ENCODE data around the gene KATNAL1.

Gene KATNAL1

GRCh38 chr13:30212256-30212655, 95.1 kb downstream of the KATNAL1 start:
- no peak for TF ChIP-seq CTCF (IDR thresholded peaks at IDR 0.05; ENCODE audit: insufficient read depth, low read length, missing control alignments)
- POLR2A ChIA-PET, result no interaction called here
- no peak overlapping the region for H3K4me3 ChIP-seq (ENCODE audit: low read depth, low read length)
- no peak for DNase-seq (ENCODE audit: low read depth, low spot score)
- CTCF ChIA-PET, result no interaction called here

GRCh38 chr13:30211745-30212144, 95.6 kb downstream of the KATNAL1 start:
- no peak for DNase-seq (ENCODE audit: low read depth, low spot score)
- POLR2A ChIA-PET, result no interaction called here
- TF ChIP-seq CTCF (IDR thresholded peaks at IDR 0.05; ENCODE audit: insufficient read depth, low read length, missing control alignments), result no peak
- no peak overlapping the region for H3K4me3 ChIP-seq (ENCODE audit: low read depth, low read length)
- CTCF ChIA-PET, result no interaction called here

DNA sequence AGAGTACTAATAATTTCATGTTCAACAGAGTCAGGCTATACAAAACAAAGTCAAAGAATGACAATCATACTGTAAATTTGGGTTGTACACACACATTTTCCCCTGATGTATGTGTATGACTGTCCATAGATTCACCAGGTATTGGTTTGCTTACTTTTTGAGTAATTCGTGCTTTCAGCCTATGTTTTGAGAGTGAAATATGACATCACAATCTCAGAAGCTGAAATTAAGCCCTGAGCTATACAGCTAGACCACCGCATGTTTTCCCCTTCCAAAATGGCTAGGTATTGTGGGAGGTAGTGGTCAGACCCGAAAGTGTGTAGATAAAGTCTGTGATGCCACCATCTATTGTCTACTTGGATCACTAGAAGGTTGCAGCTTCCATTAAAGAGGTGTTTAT, 102.8 kb downstream of the KATNAL1 start:
- POLR2A ChIA-PET, result no interaction called here

DNA sequence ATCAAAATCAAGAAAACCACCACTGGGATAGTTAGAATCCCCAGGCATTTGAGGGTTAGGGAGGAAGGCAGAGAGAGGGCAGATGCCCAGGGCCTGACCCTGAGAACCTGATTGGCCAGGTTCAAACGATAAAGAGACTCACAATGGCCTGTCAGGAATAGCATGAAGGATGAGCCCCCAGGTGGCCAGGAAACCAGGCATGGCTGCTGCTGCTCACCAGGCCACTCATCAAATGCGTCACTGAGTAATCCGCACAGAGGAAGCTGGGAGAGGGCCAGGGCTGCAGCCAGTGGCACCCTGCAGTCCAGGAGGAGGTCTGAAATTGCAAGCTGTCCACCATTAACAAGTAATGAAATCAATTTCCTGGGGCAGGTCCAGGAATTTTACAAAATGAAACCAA, 111.3 kb downstream of the KATNAL1 start:
- no peak overlapping the region for H3K4me3 ChIP-seq (ENCODE audit: low read depth, low read length)
- ChIA-PET POLR2A (no interaction called here), CTCF (interaction anchor here (2.1 kb wide), 1 partner anchor 64 kb away, joined by 6 read pairs; no protein-coding TSS in a partner anchor)
- no peak for DNase-seq (ENCODE audit: low read depth, low spot score)
- TF ChIP-seq CTCF (IDR thresholded peaks at IDR 0.05; ENCODE audit: insufficient read depth, low read length, missing control alignments), result no peak

More for the DNA sequence above, 102.8 kb downstream of the KATNAL1 start:
- DNase-seq (ENCODE audit: low read depth, low spot score), result no peak
- no peak for TF ChIP-seq CTCF (IDR thresholded peaks at IDR 0.05; ENCODE audit: insufficient read depth, low read length, missing control alignments)
- no peak overlapping the region for H3K4me3 ChIP-seq (ENCODE audit: low read depth, low read length)
- CTCF ChIA-PET, result no interaction called here

DNA sequence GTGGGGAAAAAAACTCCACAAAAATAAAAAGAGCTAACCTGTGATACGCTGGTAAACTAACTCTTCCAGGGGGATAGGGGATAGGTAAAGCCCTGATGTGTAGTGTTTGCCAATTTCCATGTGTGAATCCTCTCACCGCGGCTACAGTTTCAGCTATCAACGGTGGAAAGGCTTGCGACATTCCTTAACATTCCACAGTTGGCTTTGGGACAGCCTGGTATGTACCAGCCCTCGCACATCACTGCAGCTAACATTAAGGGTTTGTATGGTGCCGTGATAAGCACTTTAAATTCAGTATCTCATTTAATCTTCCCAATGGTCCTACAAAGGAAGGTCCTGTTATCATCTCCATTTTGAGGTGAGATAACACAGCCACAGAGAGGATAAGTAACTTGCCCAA, 112.4 kb downstream of the KATNAL1 start:
- no peak overlapping the region for H3K4me3 ChIP-seq (ENCODE audit: low read depth, low read length)
- DNase-seq (ENCODE audit: low read depth, low spot score), result no peak
- CTCF ChIA-PET, result interaction anchor here (0.7 to 2.1 kb wide), 3 partner anchors 22 to 850 kb away, joined by 3 to 6 read pairs (median 3); no protein-coding TSS in a partner anchor
- POLR2A ChIA-PET, result no interaction called here
- TF ChIP-seq CTCF (IDR thresholded peaks at IDR 0.05; ENCODE audit: insufficient read depth, low read length, missing control alignments), result no peak

GRCh38 chr13:30193279-30194234, 113.8 kb downstream of the KATNAL1 start:
- POLR2A ChIA-PET, result no interaction called here
- TF ChIP-seq CTCF (IDR thresholded peaks at IDR 0.05; ENCODE audit: insufficient read depth, low read length, missing control alignments), result no peak

More at GRCh38 chr13:30193279-30194234, 113.8 kb downstream of the KATNAL1 start:
- CTCF ChIA-PET, result interaction anchor here (1.0 to 1.3 kb wide), 2 partner anchors 10 to 20 kb away, joined by 3 to 4 read pairs; no protein-coding TSS in a partner anchor
- DNase-seq (ENCODE audit: low read depth, low spot score), result no peak
- no peak overlapping the region for H3K4me3 ChIP-seq (ENCODE audit: low read depth, low read length)
